Measurements from ENCODE around the gene ZNF774.

Gene ZNF774

DNA sequence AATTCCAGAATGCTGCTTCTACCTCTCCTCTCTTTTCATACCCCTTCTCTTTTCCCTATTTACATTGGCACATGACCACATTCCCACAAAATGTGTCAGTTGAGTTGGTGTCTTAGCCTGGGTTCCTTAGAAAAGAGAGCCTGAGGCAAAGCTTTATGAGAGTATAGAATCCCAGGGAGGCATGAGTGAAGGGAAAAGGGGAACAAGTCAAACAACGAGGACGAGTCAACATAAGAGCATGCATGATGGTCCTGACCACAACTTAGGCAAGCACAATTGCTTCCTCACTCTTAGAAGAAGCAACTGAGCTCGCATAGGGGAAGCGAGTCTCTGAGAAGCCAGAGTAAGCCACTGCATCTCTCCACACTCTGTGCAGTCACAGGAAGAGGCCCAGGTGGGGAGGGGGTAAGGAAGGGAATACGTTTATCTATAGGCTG is 15.4 kb upstream of the ZNF774 start:
- no peak for TF ChIP-seq ZNF19 (tag by site-specific recombination; IDR thresholded peaks at IDR 0.05; ENCODE audit: low read depth)
- no peak for TF ChIP-seq MEIS1 (CRISPR knock-in tag; IDR thresholded peaks at IDR 0.05; ENCODE audit: borderline replicate concordance)
- peak; percentile 43; the same call in 1 of the 2 replicates for TF ChIP-seq ZBTB17 (tag by site-specific recombination; IDR thresholded peaks at IDR 0.05)
- TF ChIP-seq ZNF221 (tag by site-specific recombination; IDR thresholded peaks at IDR 0.05; ENCODE audit: borderline replicate concordance): no peak
- TF ChIP-seq ZNF112 (tag by site-specific recombination; IDR thresholded peaks at IDR 0.05): no peak
- H3K4me3 ChIP-seq (ENCODE audit: low read depth, low read length): no peak overlapping the region
- no peaks in the 10 kb centered on the region for H3K9me3 ChIP-seq (ENCODE audit: control insufficient read depth, insufficient read depth, low read depth, low read length)
- no peaks in the 10 kb centered on the region for H3K36me3 ChIP-seq (ENCODE audit: control insufficient read depth in 2 of 2, insufficient read depth in 1 of 2, low read length in 2 of 2)
- ChIA-PET CTCF (interaction anchor here (0.8 to 2.0 kb wide), 4 partner anchors 16 to 145 kb away, joined by 3 to 16 read pairs (median 4); partner anchors contain the start of gene ZNF774), POLR2A (no interaction called here)
- no peak overlapping the region for H3K27ac ChIP-seq (ENCODE audit: extremely low read depth, low read depth, low read length)
- H3K4me1 ChIP-seq (ENCODE audit: control insufficient read depth, insufficient read depth, low read length): no peaks in the 10 kb centered on the region

DNA sequence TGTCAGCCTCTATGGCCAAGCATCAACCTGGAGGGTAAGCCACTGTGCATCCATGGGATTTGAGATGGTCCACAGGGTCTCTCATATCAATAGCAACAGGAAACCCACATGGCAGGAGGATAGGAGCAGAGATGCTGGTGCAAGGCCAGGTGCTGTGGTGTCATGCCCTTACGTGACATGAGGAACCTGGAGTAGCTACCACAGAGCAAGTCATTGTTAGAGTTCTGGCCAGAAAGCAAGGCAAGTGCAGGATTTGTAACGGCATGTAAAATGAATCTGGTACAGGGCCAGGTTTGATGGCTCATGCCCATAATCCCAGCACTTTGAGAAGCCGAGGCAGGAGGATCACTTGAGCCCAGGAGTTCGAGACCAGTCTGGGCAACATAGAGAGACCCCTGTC is 14.8 kb upstream of the ZNF774 start:
- ChIA-PET POLR2A (no interaction called here), CTCF (interaction anchor here (0.6 to 2.0 kb wide), 4 partner anchors 17 to 145 kb away, joined by 3 to 16 read pairs (median 4); no protein-coding TSS in a partner anchor)
- H3K27ac ChIP-seq (ENCODE audit: extremely low read depth, low read depth, low read length): no peak overlapping the region

DNA sequence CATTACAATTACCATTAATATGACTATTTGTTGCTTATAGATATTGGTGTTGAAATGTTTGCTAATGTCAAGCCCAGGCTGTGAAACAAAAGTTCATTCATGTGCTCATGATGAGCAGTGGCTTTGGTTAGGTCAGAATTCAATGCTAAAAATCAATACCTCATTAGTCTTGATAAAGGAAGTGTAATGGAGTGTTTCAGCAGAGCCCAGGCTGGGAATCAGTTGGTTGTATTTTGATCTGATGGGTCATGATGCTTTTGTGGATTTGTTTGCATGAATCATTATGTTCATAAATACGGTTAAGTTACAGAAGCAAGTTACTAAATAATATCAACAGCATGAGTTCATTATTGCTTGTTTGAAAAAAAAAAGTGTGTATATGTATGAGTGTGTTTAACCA is 13.6 kb upstream of the ZNF774 start:
- Histone ChIP-seq H3K4me1 (ENCODE audit: control insufficient read depth, insufficient read depth, low read length) (peaks cover 4% of the 10 kb centered on the region; the same call in 1 of the 2 replicates), H3K27ac (ENCODE audit: extremely low read depth, low read depth, low read length) (no peak overlapping the region), H3K4me3 (ENCODE audit: low read depth, low read length) (no peak overlapping the region), H3K36me3 (ENCODE audit: control insufficient read depth in 2 of 2, insufficient read depth in 1 of 2, low read length in 2 of 2) (no peaks in the 10 kb centered on the region), H3K9me3 (ENCODE audit: control insufficient read depth, insufficient read depth, low read depth, low read length) (no peaks in the 10 kb centered on the region)
- ChIA-PET CTCF (interaction anchor here (0.6 to 0.7 kb wide), 2 partner anchors 9 to 24 kb away, joined by 3 to 4 read pairs; no protein-coding TSS in a partner anchor), POLR2A (no interaction called here)
- TF ChIP-seq ZNF292 (tag by site-specific recombination; IDR thresholded peaks at IDR 0.05; ENCODE audit: borderline replicate concordance, low read depth) (no peak), ZFHX2 (tag by site-specific recombination; conservative IDR thresholded peaks at IDR 0.05) (no peak), BCL11A (tag by site-specific recombination; IDR thresholded peaks at IDR 0.05; ENCODE audit: low read depth) (no peak), ZNF133 (tag by site-specific recombination; IDR thresholded peaks at IDR 0.05) (no peak), ZNF621 (tag by site-specific recombination; IDR thresholded peaks at IDR 0.05) (no peak), ZNF366 (tag by site-specific recombination; conservative IDR thresholded peaks at IDR 0.05) (no peak), ZNF132 (tag by site-specific recombination; IDR thresholded peaks at IDR 0.05; ENCODE audit: borderline replicate concordance) (no peak)
- TF ChIP-seq, protein P1, sequence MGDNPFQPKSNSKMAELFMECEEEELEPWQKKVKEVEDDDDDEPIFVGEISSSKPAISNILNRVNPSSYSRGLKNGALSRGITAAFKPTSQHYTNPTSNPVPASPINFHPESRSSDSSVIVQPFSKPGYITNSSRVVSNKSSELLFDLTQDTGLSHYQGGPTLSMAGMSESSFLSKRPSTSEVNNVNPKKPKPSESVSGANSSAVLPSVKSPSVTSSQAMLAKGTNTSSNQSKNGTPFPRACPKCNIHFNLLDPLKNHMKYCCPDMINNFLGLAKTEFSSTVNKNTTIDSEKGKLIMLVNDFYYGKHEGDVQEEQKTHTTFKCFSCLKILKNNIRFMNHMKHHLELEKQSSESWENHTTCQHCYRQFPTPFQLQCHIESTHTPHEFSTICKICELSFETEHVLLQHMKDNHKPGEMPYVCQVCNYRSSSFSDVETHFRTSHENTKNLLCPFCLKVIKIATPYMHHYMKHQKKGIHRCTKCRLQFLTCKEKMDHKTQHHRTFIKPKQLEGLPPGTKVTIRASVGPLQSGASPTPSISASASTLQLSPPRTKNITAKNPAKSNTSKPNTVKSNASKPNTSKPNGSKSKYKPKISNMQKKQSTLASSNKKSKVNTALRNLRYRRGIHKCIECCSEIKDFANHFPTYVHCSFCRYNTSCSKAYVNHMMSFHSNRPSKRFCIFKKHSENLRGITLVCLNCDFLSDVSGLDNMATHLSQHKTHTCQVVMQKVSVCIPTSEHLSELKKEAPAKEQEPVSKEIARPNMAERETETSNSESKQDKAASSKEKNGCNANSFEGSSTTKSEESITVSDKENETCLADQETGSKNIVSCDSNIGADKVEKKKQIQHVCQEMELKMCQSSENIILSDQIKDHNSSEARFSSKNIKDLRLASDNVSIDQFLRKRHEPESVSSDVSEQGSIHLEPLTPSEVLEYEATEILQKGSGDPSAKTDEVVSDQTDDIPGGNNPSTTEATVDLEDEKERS (tag by site-specific recombination; IDR thresholded peaks at IDR 0.05): no peak
- TF ChIP-seq, protein P2, sequence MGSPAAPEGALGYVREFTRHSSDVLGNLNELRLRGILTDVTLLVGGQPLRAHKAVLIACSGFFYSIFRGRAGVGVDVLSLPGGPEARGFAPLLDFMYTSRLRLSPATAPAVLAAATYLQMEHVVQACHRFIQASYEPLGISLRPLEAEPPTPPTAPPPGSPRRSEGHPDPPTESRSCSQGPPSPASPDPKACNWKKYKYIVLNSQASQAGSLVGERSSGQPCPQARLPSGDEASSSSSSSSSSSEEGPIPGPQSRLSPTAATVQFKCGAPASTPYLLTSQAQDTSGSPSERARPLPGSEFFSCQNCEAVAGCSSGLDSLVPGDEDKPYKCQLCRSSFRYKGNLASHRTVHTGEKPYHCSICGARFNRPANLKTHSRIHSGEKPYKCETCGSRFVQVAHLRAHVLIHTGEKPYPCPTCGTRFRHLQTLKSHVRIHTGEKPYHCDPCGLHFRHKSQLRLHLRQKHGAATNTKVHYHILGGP (tag by site-specific recombination; IDR thresholded peaks at IDR 0.05): no peak
- TF ChIP-seq, protein P3, sequence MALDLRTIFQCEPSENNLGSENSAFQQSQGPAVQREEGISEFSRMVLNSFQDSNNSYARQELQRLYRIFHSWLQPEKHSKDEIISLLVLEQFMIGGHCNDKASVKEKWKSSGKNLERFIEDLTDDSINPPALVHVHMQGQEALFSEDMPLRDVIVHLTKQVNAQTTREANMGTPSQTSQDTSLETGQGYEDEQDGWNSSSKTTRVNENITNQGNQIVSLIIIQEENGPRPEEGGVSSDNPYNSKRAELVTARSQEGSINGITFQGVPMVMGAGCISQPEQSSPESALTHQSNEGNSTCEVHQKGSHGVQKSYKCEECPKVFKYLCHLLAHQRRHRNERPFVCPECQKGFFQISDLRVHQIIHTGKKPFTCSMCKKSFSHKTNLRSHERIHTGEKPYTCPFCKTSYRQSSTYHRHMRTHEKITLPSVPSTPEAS (tag by site-specific recombination; IDR thresholded peaks at IDR 0.05): no peak

More for the DNA sequence above, 14.8 kb upstream of the ZNF774 start:
- H3K4me3 ChIP-seq (ENCODE audit: low read depth, low read length): no peak overlapping the region
- TF ChIP-seq, protein P4, sequence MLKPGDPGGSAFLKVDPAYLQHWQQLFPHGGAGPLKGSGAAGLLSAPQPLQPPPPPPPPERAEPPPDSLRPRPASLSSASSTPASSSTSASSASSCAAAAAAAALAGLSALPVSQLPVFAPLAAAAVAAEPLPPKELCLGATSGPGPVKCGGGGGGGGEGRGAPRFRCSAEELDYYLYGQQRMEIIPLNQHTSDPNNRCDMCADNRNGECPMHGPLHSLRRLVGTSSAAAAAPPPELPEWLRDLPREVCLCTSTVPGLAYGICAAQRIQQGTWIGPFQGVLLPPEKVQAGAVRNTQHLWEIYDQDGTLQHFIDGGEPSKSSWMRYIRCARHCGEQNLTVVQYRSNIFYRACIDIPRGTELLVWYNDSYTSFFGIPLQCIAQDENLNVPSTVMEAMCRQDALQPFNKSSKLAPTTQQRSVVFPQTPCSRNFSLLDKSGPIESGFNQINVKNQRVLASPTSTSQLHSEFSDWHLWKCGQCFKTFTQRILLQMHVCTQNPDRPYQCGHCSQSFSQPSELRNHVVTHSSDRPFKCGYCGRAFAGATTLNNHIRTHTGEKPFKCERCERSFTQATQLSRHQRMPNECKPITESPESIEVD (tag by site-specific recombination; IDR thresholded peaks at IDR 0.05): no peak
- TF ChIP-seq ZBTB48 (tag by site-specific recombination; IDR thresholded peaks at IDR 0.05) (no peak), ZNF175 (tag by site-specific recombination; IDR thresholded peaks at IDR 0.05) (no peak), HOXD13 (CRISPR knock-in tag; IDR thresholded peaks at IDR 0.05; ENCODE audit: borderline replicate concordance) (no peak), ZNF19 (tag by site-specific recombination; IDR thresholded peaks at IDR 0.05; ENCODE audit: low read depth) (no peak), ZNF654 (tag by site-specific recombination; IDR thresholded peaks at IDR 0.05; ENCODE audit: low read depth) (no peak), ZNF114 (tag by site-specific recombination; IDR thresholded peaks at IDR 0.05) (no peak), ZNF140 (tag by site-specific recombination; IDR thresholded peaks at IDR 0.05) (no peak), KLF16 (tag by site-specific recombination; IDR thresholded peaks at IDR 0.05) (no peak), ZNF274 (IDR thresholded peaks at IDR 0.05; ENCODE audit: low read length) (no peak), ZNF274 (tag by site-specific recombination; IDR thresholded peaks at IDR 0.05; ENCODE audit: borderline replicate concordance) (no peak), ZNF677 (tag by site-specific recombination; IDR thresholded peaks at IDR 0.05) (no peak), ZSCAN23 (tag by site-specific recombination; IDR thresholded peaks at IDR 0.05) (no peak)
- TF ChIP-seq, protein P5, sequence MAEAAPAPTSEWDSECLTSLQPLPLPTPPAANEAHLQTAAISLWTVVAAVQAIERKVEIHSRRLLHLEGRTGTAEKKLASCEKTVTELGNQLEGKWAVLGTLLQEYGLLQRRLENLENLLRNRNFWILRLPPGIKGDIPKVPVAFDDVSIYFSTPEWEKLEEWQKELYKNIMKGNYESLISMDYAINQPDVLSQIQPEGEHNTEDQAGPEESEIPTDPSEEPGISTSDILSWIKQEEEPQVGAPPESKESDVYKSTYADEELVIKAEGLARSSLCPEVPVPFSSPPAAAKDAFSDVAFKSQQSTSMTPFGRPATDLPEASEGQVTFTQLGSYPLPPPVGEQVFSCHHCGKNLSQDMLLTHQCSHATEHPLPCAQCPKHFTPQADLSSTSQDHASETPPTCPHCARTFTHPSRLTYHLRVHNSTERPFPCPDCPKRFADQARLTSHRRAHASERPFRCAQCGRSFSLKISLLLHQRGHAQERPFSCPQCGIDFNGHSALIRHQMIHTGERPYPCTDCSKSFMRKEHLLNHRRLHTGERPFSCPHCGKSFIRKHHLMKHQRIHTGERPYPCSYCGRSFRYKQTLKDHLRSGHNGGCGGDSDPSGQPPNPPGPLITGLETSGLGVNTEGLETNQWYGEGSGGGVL (tag by site-specific recombination; IDR thresholded peaks at IDR 0.05): no peak
- H3K36me3 ChIP-seq (ENCODE audit: control insufficient read depth in 2 of 2, insufficient read depth in 1 of 2, low read length in 2 of 2): no peaks in the 10 kb centered on the region
- H3K9me3 ChIP-seq (ENCODE audit: control insufficient read depth, insufficient read depth, low read depth, low read length): no peaks in the 10 kb centered on the region
- no peaks in the 10 kb centered on the region for H3K4me1 ChIP-seq (ENCODE audit: control insufficient read depth, insufficient read depth, low read length)
